Right lobe of liver (tissue), 4 donors: ENCODE results near the gene IAH1.

Experiments
- CTCF ChIP-seq, 4 donors: fragments of 200-600 bp in 3 of 4; fragments of 450-650 bp in 1 of 4; IDR thresholded peaks; one replicate each; pipeline versions ENCODE4 v1.5.1 to v1.8.0; 2016 to 2022; ENCODE audit warnings: antibody characterized with exemption in 4 of 4, mild to moderate bottlenecking in 2 of 4
- POLR2A ChIP-seq: fragments of 450-650 bp; IDR thresholded peaks from one replicate; pipeline ENCODE4 v1.6.1; 2017; ENCODE audit warnings: antibody characterized with exemption, mild to moderate bottlenecking
- donor health status: DM: no; HTN: no; CAD: no.
- donor health status: DM: no; HTN: no; CAD: no.
- donor health status: DM: no; HTN: yes; CAD: no.

GRCh38 chr2:9477914-9478313, 3.6 kb downstream of the IAH1 start:
- TF ChIP-seq CTCF (IDR thresholded peaks at IDR 0.05) (no peak), POLR2A (no peak)
